GM12801 (cell line): ENCODE data around the gene FRY.

ENCODE experiments used
- TF ChIP-seq, protein P1 (sequence below): IDR thresholded peaks from one replicate; pipeline ENCODE4 v1.5.1; 2011; ENCODE audit warnings: control low read depth; ENCODE audit not compliant: insufficient read length; ENCODE audit errors: extremely low read depth

FRY gene

DNA sequence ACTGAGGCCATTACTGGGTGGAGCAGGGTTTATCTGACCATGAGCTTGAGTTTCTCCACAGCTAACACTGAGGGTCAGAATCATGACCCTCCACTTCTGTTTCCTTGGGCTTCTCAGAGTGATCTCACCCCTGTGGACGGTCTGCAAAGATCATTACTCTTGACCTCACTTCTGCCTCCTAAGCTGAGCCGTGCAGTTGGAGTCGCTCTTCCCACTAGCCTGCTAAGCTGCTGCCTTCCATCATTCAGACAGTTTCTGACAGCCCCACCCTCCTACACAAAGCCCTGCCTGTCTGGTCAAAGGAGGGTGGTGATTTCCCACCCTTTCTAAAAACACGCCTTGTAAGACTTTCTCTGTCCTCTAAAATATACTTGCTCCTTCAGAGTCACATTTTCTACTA is 9.3 kb upstream of the FRY start:
- TF ChIP-seq, protein P1, sequence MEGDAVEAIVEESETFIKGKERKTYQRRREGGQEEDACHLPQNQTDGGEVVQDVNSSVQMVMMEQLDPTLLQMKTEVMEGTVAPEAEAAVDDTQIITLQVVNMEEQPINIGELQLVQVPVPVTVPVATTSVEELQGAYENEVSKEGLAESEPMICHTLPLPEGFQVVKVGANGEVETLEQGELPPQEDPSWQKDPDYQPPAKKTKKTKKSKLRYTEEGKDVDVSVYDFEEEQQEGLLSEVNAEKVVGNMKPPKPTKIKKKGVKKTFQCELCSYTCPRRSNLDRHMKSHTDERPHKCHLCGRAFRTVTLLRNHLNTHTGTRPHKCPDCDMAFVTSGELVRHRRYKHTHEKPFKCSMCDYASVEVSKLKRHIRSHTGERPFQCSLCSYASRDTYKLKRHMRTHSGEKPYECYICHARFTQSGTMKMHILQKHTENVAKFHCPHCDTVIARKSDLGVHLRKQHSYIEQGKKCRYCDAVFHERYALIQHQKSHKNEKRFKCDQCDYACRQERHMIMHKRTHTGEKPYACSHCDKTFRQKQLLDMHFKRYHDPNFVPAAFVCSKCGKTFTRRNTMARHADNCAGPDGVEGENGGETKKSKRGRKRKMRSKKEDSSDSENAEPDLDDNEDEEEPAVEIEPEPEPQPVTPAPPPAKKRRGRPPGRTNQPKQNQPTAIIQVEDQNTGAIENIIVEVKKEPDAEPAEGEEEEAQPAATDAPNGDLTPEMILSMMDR, result no peak

DNA sequence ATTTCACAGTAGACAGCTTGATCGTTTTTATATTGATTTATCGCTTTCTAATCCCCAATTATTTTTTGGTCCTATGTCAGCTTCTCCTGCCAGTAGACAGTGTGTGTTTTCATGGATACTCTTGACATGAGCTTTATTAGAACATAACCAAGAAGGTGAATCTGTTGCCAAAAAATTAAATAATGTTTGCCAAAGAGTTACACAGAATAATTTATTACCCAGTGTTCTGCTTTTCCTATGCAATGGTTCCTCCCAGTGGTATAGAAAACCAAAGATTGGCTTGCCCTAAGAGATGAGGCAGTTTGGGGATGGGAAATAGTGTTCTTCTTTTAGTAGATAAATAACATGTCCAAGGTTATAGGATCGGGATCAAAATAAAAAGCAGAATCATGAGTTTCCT is 8.5 kb upstream of the FRY start:
- TF ChIP-seq, protein P1, result no peak

DNA sequence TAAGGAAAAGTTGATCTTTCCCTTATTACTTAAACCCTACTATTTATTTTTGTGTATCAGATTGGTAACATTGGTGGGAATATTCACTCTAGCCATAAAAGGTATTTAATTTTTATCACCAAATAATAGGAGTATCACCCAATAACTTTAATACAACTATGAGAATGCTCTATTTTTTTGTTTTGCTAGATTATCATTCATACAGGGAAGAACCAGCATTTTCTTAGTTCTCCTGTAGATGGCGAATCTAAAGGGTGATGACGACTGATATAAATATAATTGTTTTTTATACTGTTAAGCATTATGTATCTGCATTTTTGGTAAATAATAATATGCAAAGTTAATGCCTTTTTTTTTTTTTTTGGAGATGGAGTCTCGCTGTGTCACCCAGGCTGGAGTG is 7.9 kb upstream of the FRY start:
- TF ChIP-seq, protein P1, result no peak

DNA sequence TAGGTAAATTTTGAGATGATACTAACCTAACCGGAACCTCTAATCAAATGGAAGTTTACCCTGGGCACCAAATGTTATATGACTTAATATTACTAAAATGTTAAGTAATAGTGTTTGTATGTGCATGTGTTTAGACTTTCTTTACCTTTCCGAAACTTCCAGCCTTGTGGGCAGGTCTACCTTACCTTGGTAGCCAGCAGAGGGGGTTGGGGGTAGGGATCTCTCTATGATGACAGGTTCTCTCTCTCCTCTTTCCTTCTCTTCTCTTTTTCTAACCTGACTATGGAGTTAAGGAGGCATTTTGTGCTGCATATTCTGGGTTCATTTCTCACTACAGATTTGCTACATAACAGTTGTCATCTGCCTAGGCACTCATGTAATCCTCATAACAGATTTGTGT is 6.8 kb upstream of the FRY start:
- TF ChIP-seq, protein P1, result no peak

DNA sequence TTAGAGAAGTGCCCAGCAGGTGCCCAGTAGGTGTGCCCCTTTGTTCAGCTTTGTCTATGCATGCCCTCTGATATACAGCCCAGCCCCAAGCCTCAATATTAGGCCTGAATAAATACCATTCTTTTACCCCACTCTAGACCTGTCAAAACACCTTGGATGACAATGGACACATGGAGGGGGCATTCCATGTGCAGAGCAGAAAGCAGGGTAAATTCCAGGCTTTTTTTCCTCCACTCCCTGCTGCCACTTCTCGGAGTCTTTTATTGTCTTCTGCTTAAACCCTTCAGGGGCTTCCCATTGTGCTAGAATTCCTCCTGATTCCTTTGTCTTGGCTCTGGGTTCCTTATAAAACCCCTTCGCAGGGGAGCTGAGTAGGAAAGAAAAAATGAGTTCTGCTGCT is 5.8 kb upstream of the FRY start:
- TF ChIP-seq, protein P1, result no peak

DNA sequence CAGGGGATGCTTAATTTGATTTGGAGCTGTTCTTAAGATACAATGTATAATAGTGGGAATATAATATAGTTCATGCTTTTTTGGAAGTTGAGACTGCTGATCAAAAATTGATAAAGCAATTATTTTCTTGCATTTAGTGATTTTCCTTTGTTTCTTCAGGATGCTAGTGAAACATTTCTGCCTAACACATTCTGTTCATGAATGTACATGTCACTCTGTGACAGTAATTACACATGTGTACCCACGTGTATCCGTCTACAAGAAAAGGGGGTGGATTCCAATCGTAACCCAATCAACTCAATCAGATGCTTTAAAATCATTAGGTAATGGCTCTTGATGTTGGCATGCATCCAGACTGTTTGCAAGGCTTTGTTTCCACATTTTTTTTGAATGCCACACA is 5.0 kb upstream of the FRY start:
- TF ChIP-seq, protein P1, result no peak

DNA sequence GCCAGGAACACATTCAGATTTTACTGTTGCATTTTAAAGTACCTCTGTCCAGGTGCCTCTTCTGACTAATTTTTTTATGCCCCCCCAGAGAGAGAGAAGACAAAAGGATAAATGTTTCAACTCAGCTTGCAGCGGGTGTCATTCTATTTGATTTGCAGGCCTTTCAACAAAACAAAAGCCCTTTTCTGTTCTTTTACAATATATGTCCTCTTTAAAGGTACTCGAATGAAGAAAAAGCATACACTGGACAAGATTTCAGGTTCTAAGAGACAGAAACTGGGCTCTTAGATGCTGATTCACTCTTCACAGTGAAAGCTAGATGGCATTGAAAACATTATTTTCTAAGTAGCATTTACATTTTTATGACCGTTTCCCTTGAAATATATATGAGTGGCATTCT is 2.9 kb upstream of the FRY start:
- TF ChIP-seq, protein P1, result no peak

DNA sequence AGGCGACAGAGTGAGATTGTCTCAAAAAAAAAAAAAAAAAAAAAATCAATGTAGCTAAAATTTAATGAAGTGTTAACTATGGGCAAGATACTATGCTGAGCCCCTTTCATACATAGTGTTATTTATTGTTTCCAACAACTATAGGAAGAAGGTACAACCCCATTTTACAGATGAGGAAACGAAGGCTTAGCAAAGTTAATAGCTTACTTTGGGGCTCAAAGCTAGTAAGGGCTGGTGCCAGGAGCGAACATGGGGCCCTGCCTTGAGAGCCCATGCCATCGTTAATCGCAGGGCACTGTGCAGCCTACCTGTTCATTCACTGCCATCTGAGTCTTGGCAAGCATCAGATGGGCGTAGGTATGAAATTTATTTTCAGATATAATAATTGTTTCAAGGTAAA is 1.9 kb upstream of the FRY start:
- TF ChIP-seq, protein P1, result no peak
